Kidney epithelial cell (primary cell): ENCODE measurements around the gene ZNRF2. TPM values are rescaled to one million over a fixed set of nuclear protein-coding genes. Genes with fewer than 3 reads are reported as not detected.

ENCODE experiments used
- DNase-seq: peaks from one replicate; pipeline ENCODE4 v3.0.0-alpha.2; 2010; ENCODE audit warnings: low read depth
- H3K27me3 ChIP-seq: 2 replicates; pipeline ENCODE4 v1.6.0; 2011; ENCODE audit warnings: low read length; ENCODE audit not compliant: control insufficient read depth, insufficient read depth
- H3K36me3 ChIP-seq: 2 replicates; pipeline ENCODE4 v1.5.1; 2011; ENCODE audit warnings: low read length; ENCODE audit not compliant: control insufficient read depth, insufficient read depth
- H3K4me3 ChIP-seq: 2 replicates; pipeline ENCODE4 v1.5.1; 2011; ENCODE audit warnings: low read depth, mild to moderate bottlenecking, control low read depth, low read length
- CTCF ChIP-seq: IDR thresholded peaks from 2 replicates; pipeline ENCODE4 v1.5.1; 2011; ENCODE audit warnings: mild to moderate bottlenecking, moderate library complexity, low read length, control low read depth, inconsistent platforms; ENCODE audit not compliant: insufficient read depth, poor library complexity, severe bottlenecking
- total RNA-seq: library from RNA; depleted of rRNA; stranded (reverse); fragments of >200 nt; gene quantifications from 2 replicates; pipeline ENCODE4 v1.2.3, GENCODE V29; 2015

Gene ZNRF2
- total RNA-seq, 1 donor from 2014 or later: 11.2 TPM

GRCh38 chr7:30390736-30391636, 106.6 kb downstream of the ZNRF2 start:
- no peaks in the 10 kb centered on the region for H3K27me3 ChIP-seq
- H3K36me3 ChIP-seq: no peaks in the 10 kb centered on the region
- H3K4me3 ChIP-seq: no peak overlapping the region
- no peak for TF ChIP-seq CTCF
- no peak for DNase-seq

- H3K4me3 ChIP-seq: no peak overlapping the region
- TF ChIP-seq CTCF: no peak
- H3K27me3 ChIP-seq: no peaks in the 10 kb centered on the region
- no peaks in the 10 kb centered on the region for H3K36me3 ChIP-seq
- no peak for DNase-seq
Observed at GRCh38 chr7:30391806-30392205, 107.4 kb downstream of the ZNRF2 start.

GRCh38 chr7:30395676-30396075, 111.3 kb downstream of the ZNRF2 start:
- DNase-seq: no peak
- H3K4me3 ChIP-seq: no peak overlapping the region
- TF ChIP-seq CTCF: no peak
- H3K36me3 ChIP-seq: no peaks in the 10 kb centered on the region
- no peaks in the 10 kb centered on the region for H3K27me3 ChIP-seq

- no peaks in the 10 kb centered on the region for H3K27me3 ChIP-seq
- no peak for DNase-seq
- TF ChIP-seq CTCF: no peak
- no peaks in the 10 kb centered on the region for H3K36me3 ChIP-seq
- H3K4me3 ChIP-seq: no peak overlapping the region
Observed at GRCh38 chr7:30396389-30396788, 112.0 kb downstream of the ZNRF2 start.

- DNase-seq: peak; percentile 4
Observed at GRCh38 chr7:30403477-30403876, 119.1 kb downstream of the ZNRF2 start.

More at GRCh38 chr7:30403477-30403876, 119.1 kb downstream of the ZNRF2 start:
- TF ChIP-seq CTCF: no peak
- Histone ChIP-seq H3K4me3 (no peak overlapping the region), H3K36me3 (no peaks in the 10 kb centered on the region), H3K27me3 (no peaks in the 10 kb centered on the region)
